ENCODE data around the gene KYAT1.
"Not testable (repeated sequence)": the region's sequence is repeated elsewhere in the genome, so short reads cannot be mapped to it uniquely, and the experiment has no call there.

The KYAT1 gene

DNA sequence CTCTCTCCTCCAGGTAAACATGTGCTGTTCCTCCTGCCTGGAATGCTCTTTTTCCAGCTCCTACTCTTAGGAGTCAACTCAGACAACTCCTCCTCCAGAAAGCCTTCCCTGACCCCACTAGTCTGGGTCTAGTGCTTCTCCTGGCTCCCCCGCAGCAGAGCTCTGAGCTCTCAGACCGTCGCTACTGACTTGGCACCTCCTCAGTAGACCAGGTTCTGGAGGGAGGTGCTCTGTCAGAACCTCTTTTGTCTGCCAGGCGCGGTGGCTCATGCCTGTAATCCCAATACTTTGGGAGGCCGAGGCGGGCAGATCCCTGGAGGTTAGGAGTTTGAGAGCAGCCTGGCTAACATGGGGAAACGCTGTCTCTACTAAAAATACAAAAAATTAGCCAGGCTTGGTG, 3.6 kb upstream of the KYAT1 start:
- DNase-seq (ENCODE audit: low read depth in 2 of 2), result no peak

DNA sequence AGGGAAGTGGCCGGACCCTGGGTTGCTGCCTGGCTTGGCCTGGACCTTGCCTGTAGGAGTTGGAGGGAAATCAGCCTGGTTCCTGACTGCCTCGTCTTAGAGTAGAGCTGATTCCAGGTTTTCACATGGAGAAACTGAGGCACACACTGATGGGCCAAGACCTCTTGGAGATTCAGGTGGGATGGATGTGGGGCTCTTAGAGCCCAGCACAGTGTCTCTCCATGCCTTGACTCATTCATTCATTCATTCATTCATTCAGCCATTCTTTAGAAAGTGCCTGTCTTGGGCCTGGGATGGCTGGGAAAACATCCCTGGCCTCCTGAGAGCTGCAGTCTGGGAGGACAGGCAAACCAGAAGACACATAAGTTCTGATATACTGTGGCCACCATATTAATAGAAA, 2.4 kb upstream of the KYAT1 start:
- DNase-seq (ENCODE audit: low read depth in 2 of 2), result no peak

- DNase-seq (ENCODE audit: low read depth in 2 of 2), result no peak
Measured at GRCh38 chr9:128882677-128883603, 1.2 kb upstream of the KYAT1 start.

- DNase-seq (ENCODE audit: low read depth in 2 of 2), result no peak
Measured at GRCh38 chr9:128877852-128878251, 3.9 kb downstream of the KYAT1 start.

GRCh38 chr9:128870941-128871265, 10.8 kb downstream of the KYAT1 start:
- DNase-seq (ENCODE audit: low read depth in 2 of 2), result not testable (repeated sequence)

- DNase-seq (ENCODE audit: low read depth in 2 of 2), result no peak
Measured at GRCh38 chr9:128870128-128870940, 11.4 kb downstream of the KYAT1 start.

GRCh38 chr9:128863647-128864046, 18.1 kb downstream of the KYAT1 start:
- DNase-seq (ENCODE audit: low read depth in 2 of 2), result peak; percentile 58

DNA sequence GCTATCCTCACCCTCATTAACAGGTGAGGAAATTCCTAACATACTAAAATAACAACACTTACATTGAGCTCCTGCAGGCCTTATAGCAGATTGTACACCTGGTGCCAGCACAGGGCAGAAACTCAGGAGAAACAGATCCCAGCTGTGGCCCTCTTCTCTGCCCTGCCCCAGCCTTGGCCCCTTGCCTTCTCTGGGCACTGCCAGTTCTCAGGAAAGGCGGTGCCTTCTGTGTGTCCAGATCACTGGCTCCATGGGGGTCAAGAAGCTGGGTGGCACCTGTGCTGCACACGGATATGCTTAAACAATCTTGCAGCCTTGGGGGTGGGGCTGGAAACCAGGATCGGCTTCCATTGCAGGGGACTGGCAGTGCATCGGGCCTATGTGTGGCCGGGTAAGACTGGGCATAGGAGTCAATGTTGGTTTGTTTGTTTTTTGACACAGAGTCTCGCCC, 19.3 kb downstream of the KYAT1 start:
- no peak for DNase-seq (ENCODE audit: low read depth in 2 of 2)

DNA sequence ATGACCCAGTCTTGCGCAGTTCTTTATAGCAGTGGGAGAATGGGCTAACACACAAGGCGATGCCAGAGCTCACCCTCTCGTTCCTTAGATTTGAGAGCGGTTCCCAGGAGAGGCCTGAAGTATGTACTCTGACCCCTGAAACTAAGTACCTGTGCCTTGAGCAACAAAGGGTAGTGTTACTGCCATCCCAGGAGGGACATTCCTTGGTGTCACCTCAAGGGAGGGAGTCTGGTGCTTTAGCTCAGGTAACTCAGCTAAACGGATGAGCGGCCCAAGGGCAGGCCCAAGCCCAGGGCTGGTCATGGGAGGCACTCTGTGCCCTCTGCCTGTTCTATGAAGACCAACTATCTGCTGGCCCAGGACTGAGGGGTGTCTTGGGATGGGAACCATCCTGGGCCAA, 20.2 kb downstream of the KYAT1 start:
- no peak for DNase-seq (ENCODE audit: low read depth in 2 of 2)

- no peak for DNase-seq (ENCODE audit: low read depth in 2 of 2)
Measured at GRCh38 chr9:128860937-128861336, 20.8 kb downstream of the KYAT1 start.

GRCh38 chr9:128858476-128858875, 23.3 kb downstream of the KYAT1 start:
- not testable (repeated sequence) for DNase-seq (ENCODE audit: low read depth in 2 of 2)

DNA sequence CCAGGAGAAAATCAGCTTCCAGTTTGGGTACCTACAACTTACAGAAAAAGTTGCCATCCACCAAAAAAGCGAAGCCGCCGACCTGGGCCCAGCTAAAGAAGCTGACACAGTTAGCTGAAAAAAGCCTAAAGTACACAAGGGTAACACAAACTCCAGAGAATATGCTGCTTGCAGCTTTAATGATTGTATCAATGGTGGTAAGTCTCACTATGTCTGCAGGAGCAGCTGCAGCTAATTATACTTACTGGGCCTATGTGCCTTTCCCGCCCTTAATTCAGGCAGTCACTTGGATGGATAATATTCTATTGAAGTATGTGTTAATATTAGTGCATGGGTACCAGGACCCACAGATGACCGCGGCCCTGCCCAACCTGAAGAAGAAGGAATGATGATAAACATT, 27.3 kb downstream of the KYAT1 start:
- DNase-seq (ENCODE audit: low read depth in 2 of 2), result not testable (repeated sequence)

DNA sequence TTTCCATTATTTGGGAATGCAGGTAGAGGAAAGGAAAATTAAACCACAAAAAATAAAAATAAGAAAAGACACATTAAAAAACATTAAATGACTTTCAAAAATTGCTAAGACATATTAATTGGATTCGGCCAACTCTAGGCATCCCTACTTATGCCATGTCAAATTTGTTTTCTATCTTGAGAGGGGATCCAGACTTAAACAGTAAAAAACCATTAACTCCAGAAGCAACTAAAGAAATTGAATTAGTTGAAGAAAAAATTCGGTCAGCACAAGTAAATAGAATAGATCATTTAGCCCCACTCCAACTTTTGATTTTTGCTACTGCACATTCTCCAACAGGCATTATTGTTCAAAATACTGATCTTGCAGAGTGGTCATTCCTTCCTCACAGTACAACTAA, 29.1 kb downstream of the KYAT1 start:
- DNase-seq (ENCODE audit: low read depth in 2 of 2), result not testable (repeated sequence)

DNA sequence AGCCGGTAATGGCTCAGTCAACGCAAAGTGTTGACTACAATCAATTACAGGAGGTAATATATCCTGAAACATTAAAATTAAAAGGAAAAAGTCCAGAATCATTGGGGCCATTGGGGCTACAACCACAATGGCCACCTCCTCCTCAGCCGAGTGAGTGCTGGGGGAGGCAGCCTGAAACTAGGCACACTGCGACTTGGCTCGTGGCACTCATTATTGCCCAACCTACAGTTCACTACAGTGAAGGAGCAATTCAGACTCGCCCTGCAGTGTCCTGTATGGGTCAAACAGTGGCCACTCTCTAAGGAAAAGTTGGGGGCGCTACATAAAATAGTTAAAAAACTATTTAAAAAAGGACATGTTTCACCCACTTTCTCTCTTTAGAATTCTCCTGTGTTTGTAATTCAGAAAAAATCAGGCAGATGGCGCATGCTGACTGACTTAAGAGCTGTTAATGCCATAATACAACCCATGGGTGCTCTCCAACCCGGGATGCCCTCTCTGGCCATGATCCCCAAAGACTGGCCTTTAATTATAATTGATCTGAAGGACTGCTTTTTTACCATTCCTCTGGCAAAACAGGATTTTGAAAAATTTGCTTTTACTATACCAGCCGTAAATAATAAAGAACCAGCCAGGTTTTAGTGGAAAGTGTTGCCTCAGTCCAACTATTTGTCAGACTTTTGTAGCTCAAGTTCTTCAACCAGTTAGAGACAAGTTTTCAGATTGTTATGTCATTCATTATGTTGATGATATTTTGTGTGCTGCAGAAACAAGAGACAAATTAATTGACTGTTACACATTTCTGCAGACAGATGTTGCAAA, 29.8 kb downstream of the KYAT1 start:
- DNase-seq (ENCODE audit: low read depth in 2 of 2), result not testable (repeated sequence)

GRCh38 chr9:128851024-128851423, 30.7 kb downstream of the KYAT1 start:
- not testable (repeated sequence) for DNase-seq (ENCODE audit: low read depth in 2 of 2)

- DNase-seq (ENCODE audit: low read depth in 2 of 2), result no peak
Measured at GRCh38 chr9:128847803-128848202, 33.9 kb downstream of the KYAT1 start.

DNA sequence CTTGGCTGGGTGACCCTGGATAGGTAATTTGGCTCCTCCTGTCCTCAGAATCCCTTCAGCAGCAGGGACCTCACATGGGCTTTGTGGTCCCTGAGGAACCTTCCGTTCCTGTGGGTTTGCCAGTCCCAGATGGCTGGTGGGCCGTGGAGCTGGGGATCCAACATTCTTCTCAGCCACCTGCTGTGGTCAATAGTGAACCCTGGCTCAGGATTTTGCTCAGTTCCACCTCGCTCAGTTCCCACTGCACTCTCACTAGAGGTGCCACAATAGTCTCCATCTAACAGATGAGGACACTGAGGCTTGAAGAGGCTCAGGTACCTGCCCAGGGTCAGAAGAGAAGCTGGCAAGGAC, 35.1 kb downstream of the KYAT1 start:
- DNase-seq (ENCODE audit: low read depth in 2 of 2), result no peak

- DNase-seq (ENCODE audit: low read depth in 2 of 2), result no peak
Measured at GRCh38 chr9:128845186-128845931, 36.4 kb downstream of the KYAT1 start.

DNA sequence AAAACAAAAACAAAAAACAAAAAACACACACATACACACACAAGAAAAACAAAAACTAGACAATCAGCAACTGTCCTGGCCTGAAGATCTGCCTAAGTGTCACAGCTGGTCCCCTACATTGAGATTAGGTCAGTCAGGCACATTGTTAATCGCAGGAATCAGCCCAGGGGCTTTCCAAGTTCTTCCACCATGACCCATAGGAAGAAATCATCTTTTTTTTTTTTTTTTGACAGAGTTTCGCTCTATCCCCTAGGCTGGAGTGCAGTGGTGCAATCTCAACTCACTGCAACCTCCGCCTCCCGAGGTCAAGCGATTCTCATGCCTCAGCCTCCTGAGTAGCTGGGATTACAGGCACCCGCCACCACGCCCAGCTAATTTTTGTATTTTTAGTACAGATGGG, 38.6 kb downstream of the KYAT1 start:
- not testable (repeated sequence) for DNase-seq (ENCODE audit: low read depth in 2 of 2)

DNA sequence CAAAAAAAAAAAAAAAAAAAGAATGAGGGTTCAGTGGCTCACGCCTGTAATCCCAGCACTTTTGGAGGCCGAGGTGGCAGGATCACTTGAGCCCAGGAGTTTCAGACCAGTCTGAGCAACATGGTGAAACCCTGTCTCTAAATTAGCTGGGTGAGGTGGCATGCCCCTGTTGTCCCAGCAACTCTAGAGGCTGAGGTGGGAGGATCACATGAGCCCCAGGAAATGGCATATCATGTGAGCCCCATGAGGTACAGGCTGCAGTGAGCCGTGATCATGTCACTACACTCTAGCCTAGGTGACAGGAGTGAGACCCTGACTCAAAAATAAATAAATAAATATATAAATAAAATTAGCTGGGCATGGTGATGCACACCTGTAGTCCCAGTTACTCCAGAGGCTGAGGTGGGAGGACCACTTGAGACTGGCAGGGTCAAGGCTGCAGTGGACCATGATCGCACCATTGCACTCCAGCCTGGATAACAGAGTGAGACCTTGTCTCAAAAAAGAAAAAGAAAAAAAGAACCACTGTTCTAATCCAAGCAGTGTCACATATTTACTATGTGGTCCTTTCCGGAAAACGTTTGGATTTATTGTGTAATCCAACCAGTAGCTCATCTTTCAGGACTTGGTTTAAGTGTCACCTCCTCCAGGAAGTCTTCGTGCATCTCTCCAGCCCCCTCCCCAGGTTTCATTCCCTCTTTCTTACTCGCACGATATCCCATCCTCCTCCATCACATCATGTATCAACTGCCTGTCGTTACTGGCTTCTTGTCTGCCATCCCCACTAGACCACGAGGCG, 39.9 kb downstream of the KYAT1 start:
- DNase-seq (ENCODE audit: low read depth in 2 of 2), result no peak
